ENCODE measurements around the gene DPYSL3.
"Not testable (repeated sequence)": the region's sequence is repeated elsewhere in the genome, so short reads cannot be mapped to it uniquely, and the experiment has no call there.

The DPYSL3 gene

DNA sequence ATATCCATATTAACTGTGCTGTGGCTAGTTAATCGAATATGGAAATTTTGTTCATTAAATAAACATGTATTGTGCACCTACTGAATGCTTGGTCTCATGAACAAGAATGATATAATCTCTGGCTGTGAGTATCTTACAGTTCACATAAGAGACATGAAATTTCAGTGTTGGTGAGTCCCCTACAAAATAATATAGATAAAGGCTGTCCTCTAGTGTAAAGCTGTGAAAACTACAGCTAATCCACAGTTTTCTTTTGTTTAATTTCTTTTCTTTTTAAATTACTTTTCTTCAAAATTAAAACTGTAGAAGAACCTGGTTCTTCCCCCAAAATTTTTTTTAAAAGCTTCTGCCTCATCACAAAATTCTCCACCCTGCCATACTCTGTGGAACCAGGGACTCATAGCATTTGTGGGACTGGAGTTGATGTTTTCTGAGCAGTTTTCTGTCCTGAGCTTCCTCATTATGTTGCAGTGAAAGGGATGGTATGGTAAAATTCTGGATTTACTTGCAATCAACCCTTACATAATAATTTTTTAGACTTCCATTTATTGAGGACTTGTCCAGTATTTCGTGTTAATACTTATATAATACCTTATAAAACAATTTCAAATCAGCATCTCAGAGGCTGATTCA, 140.0 kb downstream of the DPYSL3 start:
- DNase-seq = no peak

DNA sequence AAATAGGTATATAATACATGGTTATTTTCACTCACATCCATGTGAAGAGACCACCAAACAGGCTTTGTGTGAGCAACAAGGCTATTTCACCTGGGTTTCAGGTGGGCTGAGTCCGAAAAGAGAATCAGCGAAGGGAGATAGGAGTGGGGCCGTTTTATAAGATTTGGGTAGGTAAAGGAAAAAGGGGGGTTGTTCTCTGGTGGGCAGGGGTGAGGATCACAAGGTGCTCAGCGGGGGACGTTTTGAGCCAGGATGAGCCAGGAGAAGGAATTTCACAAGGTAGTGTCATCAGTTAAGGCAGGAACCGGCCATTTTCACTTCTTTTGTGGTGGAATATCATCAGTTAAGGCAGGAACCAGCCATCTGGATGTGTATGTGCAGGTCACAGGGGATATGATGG, 142.5 kb downstream of the DPYSL3 start:
- not testable (repeated sequence) for DNase-seq

- no peak for DNase-seq
These were observed 148.3 kb downstream of the DPYSL3 start for GRCh38 chr5:147361441-147362175.

DNA sequence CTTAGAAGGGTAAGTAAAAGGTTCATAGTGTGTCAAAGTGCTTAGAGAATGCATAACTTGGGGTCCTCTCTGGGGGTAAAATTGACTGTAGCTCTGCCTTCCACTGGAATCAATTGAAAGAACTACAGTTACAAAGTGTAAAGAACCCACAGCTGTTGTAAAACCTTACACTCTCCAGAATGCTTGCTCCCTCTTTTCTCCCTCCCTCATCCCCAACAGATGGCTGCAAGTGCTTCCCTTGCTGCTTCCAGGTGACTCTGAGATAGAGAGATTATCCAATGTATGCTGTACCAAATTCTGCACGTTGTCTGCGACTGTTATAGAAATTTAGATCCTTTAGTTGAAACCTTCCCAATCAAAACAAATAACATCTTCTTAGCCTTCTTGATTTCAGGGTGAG, 149.1 kb downstream of the DPYSL3 start:
- DNase-seq = no peak

- DNase-seq = no peak
These were observed 150.3 kb downstream of the DPYSL3 start for GRCh38 chr5:147359581-147359980.

- DNase-seq = no peak
These were observed 150.8 kb downstream of the DPYSL3 start for GRCh38 chr5:147359101-147359500.

GRCh38 chr5:147349241-147349640, 160.6 kb downstream of the DPYSL3 start:
- DNase-seq = no peak

GRCh38 chr5:147348451-147348850, 161.4 kb downstream of the DPYSL3 start:
- DNase-seq = no peak

DNA sequence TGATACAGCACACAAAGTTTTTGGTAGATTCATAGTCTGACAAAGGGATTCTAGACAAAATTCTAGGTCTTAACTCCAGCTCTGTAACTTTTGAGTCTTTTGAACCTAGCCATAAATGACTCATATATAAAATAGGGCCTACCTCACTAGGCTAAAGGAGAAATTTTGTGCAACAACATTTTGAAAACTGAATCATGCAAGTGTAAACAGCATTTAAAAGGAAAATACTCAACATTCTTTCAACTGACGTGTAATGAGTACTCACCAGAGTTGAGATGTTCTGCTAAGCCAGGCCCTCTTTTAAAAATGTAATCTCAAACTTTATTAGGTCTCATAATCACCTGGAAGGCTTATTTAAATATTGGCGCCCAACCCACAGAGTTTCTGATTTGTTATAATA, 161.8 kb downstream of the DPYSL3 start:
- no peak for DNase-seq

GRCh38 chr5:147346006-147346561, 163.8 kb downstream of the DPYSL3 start:
- no peak for DNase-seq

DNA sequence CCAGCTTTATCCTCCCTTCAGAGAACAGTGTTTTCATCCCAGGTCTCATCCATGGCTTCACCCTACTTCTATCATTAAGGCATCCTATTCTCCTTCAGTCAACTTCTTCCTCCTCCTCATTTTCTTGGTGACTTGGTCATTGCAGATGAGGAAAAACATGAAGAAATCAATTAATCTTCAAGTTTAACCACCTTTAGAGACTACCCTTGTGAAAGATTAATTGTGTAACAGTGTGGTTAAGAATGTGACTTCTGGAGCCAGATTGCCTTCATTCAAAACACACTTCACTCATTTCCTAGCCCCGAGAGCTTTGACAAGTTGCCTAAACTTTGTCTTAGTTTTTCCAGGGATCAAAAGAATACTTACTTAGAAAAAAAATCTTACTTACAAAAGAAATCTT, 165.0 kb downstream of the DPYSL3 start:
- no peak for DNase-seq

DNA sequence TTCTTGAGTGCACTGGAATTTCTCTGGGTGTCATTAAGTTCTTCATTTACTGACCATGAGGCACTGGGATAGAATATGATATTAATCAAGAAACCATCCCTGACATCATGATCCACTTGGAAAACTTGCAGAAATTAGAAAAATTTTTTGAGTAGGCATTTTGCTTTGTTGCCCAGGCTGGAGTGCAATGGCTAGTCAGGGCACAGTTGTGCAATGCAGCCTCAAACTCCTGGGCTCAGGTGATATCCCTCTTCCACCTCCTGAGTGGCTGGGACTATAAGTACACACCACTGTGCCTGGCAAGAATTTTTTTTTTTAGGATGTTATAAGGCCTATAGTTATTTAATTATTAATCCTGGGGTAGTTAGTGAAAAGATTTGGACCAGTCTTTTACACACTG, 168.5 kb downstream of the DPYSL3 start:
- no peak for DNase-seq

DNA sequence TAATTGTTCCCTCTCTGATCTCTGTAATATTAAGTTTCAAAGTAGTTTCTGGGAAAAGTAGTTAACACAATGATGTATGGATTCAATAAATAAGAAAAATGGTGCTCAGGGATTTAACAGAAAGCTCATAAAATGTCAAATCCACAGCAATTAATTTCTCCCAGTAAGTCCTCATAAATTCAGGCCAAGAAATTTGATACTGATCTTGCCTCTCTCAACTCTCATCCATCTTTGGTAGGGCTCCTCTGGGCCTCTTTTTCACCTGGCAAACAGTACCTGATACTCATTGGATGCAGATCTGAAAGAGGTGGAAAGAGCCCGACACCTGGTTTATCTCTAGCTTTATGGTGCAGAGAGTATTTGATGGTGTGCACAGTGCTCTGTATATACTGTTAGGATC, 168.9 kb downstream of the DPYSL3 start:
- no peak for DNase-seq

Data from C1 segment of cervical spinal cord (tissue), 14 donors.